SK-N-SH (cell line): Measurements from ENCODE around the gene RBM10. TPM values are rescaled to one million over a fixed set of nuclear protein-coding genes. Genes with fewer than 3 reads are reported as not detected.

Experiments used
- CTCF ChIA-PET: fragments of 300-600, 350-600 bp; formaldehyde crosslinking; extraction: SDS; loops from one replicate; lab custom pipeline; 2021; lab: Yijun Ruan, JAX
- POLR2A ChIA-PET: fragments of 350-600 bp; sonication (Branson Sonifier 250); formaldehyde crosslinking; extraction: SDS; loops from one replicate; lab custom pipeline; 2020; ENCODE audit warnings: antibody characterized with exemption, inconsistent platforms; lab: Yijun Ruan, JAX
- DNase-seq: peaks from one replicate; pipeline ENCODE4 v3.0.0; 2012
- H2AFZ ChIP-seq: fragments of 200-600 bp; sonication (generic); 2 replicates; pipeline ENCODE4 v1.8.1; 2016; ENCODE audit warnings: antibody characterized with exemption, mild to moderate bottlenecking, low read depth
- H3F3A ChIP-seq: fragments of 200-600 bp; sonication (generic); replicated peaks from 2 replicates; pipeline ENCODE3; 2016; ENCODE audit warnings: antibody characterized with exemption, mild to moderate bottlenecking; ENCODE audit not compliant: insufficient read depth
- H3K27ac ChIP-seq, 2 experiments: fragments of 200-500 bp in 1 of 2; fragments of 200-600 bp in 1 of 2; sonication (Bioruptor generic) in 1 of 2; sonication (generic), shearing (Covaris generic) in 1 of 2; 2 replicates each; pipeline versions ENCODE4 v1.5.1 to v1.6.1; 2014 to 2016; ENCODE audit warnings: low read depth in 2 of 2, inconsistent platforms in 1 of 2, low read length in 1 of 2, mild to moderate bottlenecking in 1 of 2, mixed read lengths in 1 of 2
- H3K27me3 ChIP-seq: fragments of 200-600 bp; sonication (generic), shearing (Covaris generic); 2 replicates; pipeline ENCODE4 v1.6.1; 2016; ENCODE audit warnings: mixed run types; ENCODE audit not compliant: insufficient read depth
- H3K36me3 ChIP-seq, 2 experiments: fragments of 200-500 bp in 1 of 2; fragments of 200-600 bp in 1 of 2; sonication (Bioruptor generic) in 1 of 2; sonication (generic) in 1 of 2; replicated peaks in 1 of 2; 2 replicates each; pipeline versions ENCODE3 to v1.5.1; 2014 to 2016; ENCODE audit warnings: low read length in 1 of 2, mild to moderate bottlenecking in 1 of 2; ENCODE audit not compliant: insufficient read depth in 2 of 2, control insufficient read depth in 1 of 2
- H3K4me1 ChIP-seq, 2 experiments: fragments of 200-500 bp in 1 of 2; fragments of 200-600 bp in 1 of 2; sonication (Bioruptor generic) in 1 of 2; sonication (generic), shearing (Covaris generic) in 1 of 2; 2 replicates each; pipeline versions ENCODE4 v1.5.1 to v1.6.1; 2014 to 2016; ENCODE audit warnings: low read depth in 1 of 2, low read length in 1 of 2, mixed run types in 1 of 2; ENCODE audit not compliant: insufficient read depth in 2 of 2, control insufficient read depth in 1 of 2
- H3K4me2 ChIP-seq: fragments of 200-600 bp; sonication (generic), shearing (Covaris generic); 2 replicates; pipeline ENCODE4 v1.6.1; 2017; ENCODE audit warnings: mixed run types
- H3K4me3 ChIP-seq, 2 experiments: fragments of 200-500 bp in 1 of 2; fragments of 200-600 bp in 1 of 2; sonication (Bioruptor generic) in 1 of 2; sonication (generic), shearing (Covaris generic) in 1 of 2; 2 replicates each; pipeline versions ENCODE4 v1.5.1 to v1.8.1; 2014 to 2016; ENCODE audit warnings: low read depth in 2 of 2, inconsistent platforms in 1 of 2, low read length in 1 of 2, mild to moderate bottlenecking in 1 of 2, mixed read lengths in 1 of 2, moderate library complexity in 1 of 2
- H3K79me2 ChIP-seq: fragments of 200-600 bp; sonication (generic); 2 replicates; pipeline ENCODE4 v1.8.1; 2017; ENCODE audit warnings: mild to moderate bottlenecking; ENCODE audit not compliant: insufficient read depth
- H3K9ac ChIP-seq: fragments of 200-600 bp; sonication (generic); 2 replicates; pipeline ENCODE4 v1.6.1; 2017; ENCODE audit warnings: mixed run types
- H3K9me2 ChIP-seq: fragments of 200-600 bp; sonication (generic); 2 replicates; pipeline ENCODE4 v1.6.1; 2017; ENCODE audit warnings: mixed run types
- H3K9me3 ChIP-seq: fragments of 200-600 bp; sonication (generic); 2 replicates; pipeline ENCODE4 v1.6.1; 2017; ENCODE audit warnings: mixed run types, mild to moderate bottlenecking, moderate library complexity
- H4K20me1 ChIP-seq: fragments of 200-600 bp; sonication (generic); 2 replicates; pipeline ENCODE4 v1.6.1; 2017; ENCODE audit warnings: mild to moderate bottlenecking, mixed run types; ENCODE audit not compliant: insufficient read depth
- EZH2phosphoT487 ChIP-seq: fragments of 200-600 bp; sonication (generic); IDR thresholded peaks from 2 replicates; pipeline ENCODE4 v1.6.1; 2017; ENCODE audit warnings: low read depth, mixed run types, mild to moderate bottlenecking, antibody characterized with exemption, moderate library complexity, borderline replicate concordance
- FOSL2 ChIP-seq: IDR thresholded peaks from 2 replicates; pipeline ENCODE4 v1.4.0; 2012; ENCODE audit warnings: low read depth, mild to moderate bottlenecking, moderate library complexity, borderline replicate concordance
- GATA2 ChIP-seq: sonication (generic); formaldehyde crosslinking; IDR thresholded peaks from 2 replicates; pipeline ENCODE4 v1.5.0; 2020; ENCODE audit warnings: mild to moderate bottlenecking, missing genetic modification reagents
- IRF3 ChIP-seq: fragments of 150-350 bp; IDR thresholded peaks from 2 replicates; pipeline ENCODE4 v1.6.1; 2016; ENCODE audit warnings: mild to moderate bottlenecking, low read depth, low read length
- JUND ChIP-seq: IDR thresholded peaks from 2 replicates; pipeline ENCODE4 v1.4.0; 2012
- MEF2A ChIP-seq: IDR thresholded peaks from 2 replicates; pipeline ENCODE4 v1.4.0; 2012; ENCODE audit warnings: low read depth, borderline replicate concordance
- NFIC ChIP-seq: IDR thresholded peaks from 2 replicates; pipeline ENCODE4 v1.4.0; 2012; ENCODE audit warnings: borderline replicate concordance
- NRF1 ChIP-seq: IDR thresholded peaks from 2 replicates; pipeline ENCODE4 v1.6.1; 2012; ENCODE audit warnings: low read depth, mild to moderate bottlenecking, low read length
- POLR2AphosphoS5 ChIP-seq: IDR thresholded peaks from 2 replicates; pipeline ENCODE4 v1.6.1; 2012; ENCODE audit warnings: low read depth, low read length
- RAD21 ChIP-seq: IDR thresholded peaks from 2 replicates; pipeline ENCODE4 v1.6.1; 2012; ENCODE audit warnings: mild to moderate bottlenecking, low read length
- RXRA ChIP-seq: IDR thresholded peaks from 2 replicates; pipeline ENCODE4 v1.4.0; 2012; ENCODE audit warnings: low read depth, mild to moderate bottlenecking, borderline replicate concordance
- TCF12 ChIP-seq: IDR thresholded peaks from 2 replicates; pipeline ENCODE4 v1.4.0; 2012
- USF2 ChIP-seq: fragments of 150-350 bp; IDR thresholded peaks from 2 replicates; pipeline ENCODE4 v1.6.1; 2017; ENCODE audit warnings: antibody characterized with exemption, low read length, low read depth, borderline replicate concordance
- WGBS: methylation state at CpG from one replicate; pipeline ENCODE4 v1.1.6; 2017; ENCODE audit warnings: low lambda C conversion rate; 5-methylcytosine and 5-hydroxymethylcytosine counted together
- polyA plus RNA-seq, 3 experiments: library from polyadenylated mRNA; depleted of rRNA; stranded (reverse); fragments of >200 nt; gene quantifications; 2 replicates each; pipeline ENCODE4 v1.2.3, GENCODE V29; 2012
- TF ChIP-seq, protein P1 (sequence below): fragments of 200-600 bp; sonication (generic); IDR thresholded peaks from 2 replicates; pipeline ENCODE4 v1.6.1; 2017; ENCODE audit warnings: antibody characterized with exemption, mild to moderate bottlenecking, moderate library complexity

The RBM10 gene
- polyA plus RNA-seq, 1 of the 3 experiments (the other 2 are of a cell fraction), result 34.4 TPM

- DNase-seq, result no peak
- CTCF ChIA-PET, result no interaction called here
- H3K27ac ChIP-seq, result no peak overlapping the region
- H3K9me2 ChIP-seq, result no peaks in the 10 kb centered on the region
- no peak for TF ChIP-seq FOSL2
- TF ChIP-seq, protein P1, sequence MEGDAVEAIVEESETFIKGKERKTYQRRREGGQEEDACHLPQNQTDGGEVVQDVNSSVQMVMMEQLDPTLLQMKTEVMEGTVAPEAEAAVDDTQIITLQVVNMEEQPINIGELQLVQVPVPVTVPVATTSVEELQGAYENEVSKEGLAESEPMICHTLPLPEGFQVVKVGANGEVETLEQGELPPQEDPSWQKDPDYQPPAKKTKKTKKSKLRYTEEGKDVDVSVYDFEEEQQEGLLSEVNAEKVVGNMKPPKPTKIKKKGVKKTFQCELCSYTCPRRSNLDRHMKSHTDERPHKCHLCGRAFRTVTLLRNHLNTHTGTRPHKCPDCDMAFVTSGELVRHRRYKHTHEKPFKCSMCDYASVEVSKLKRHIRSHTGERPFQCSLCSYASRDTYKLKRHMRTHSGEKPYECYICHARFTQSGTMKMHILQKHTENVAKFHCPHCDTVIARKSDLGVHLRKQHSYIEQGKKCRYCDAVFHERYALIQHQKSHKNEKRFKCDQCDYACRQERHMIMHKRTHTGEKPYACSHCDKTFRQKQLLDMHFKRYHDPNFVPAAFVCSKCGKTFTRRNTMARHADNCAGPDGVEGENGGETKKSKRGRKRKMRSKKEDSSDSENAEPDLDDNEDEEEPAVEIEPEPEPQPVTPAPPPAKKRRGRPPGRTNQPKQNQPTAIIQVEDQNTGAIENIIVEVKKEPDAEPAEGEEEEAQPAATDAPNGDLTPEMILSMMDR, result no peak
- TF ChIP-seq RAD21, result no peak
- no peak for TF ChIP-seq POLR2AphosphoS5
- no peak for TF ChIP-seq GATA2
- TF ChIP-seq NFIC, result no peak
- no peak for TF ChIP-seq USF2
- no peak for TF ChIP-seq TCF12
- no peak for TF ChIP-seq JUND
- no peak for TF ChIP-seq IRF3
- no peak for TF ChIP-seq EZH2phosphoT487
- no peak for TF ChIP-seq NRF1
- no peak for TF ChIP-seq RXRA
- no peak for TF ChIP-seq MEF2A
- H3K9ac ChIP-seq, result no peak overlapping the region
- H2AFZ ChIP-seq, result no peak overlapping the region
- WGBS, result 54% methylated on average over 4 of the region's 4 CpGs
- no peaks in the 10 kb centered on the region for H3K9me3 ChIP-seq
- POLR2A ChIA-PET, result no interaction called here
- H3K79me2 ChIP-seq, result no peaks in the 10 kb centered on the region
- H4K20me1 ChIP-seq, result no peaks in the 10 kb centered on the region
- no peaks in the 10 kb centered on the region for H3K4me1 ChIP-seq
- peaks cover 10% of the 10 kb centered on the region; the same call in 1 of the 2 replicates for H3K27me3 ChIP-seq
- H3K36me3 ChIP-seq, result no peaks in the 10 kb centered on the region
- no peaks in the 10 kb centered on the region for H3F3A ChIP-seq
- no peak overlapping the region for H3K4me3 ChIP-seq
- H3K4me2 ChIP-seq, result no peak overlapping the region
These were observed 48.0 kb upstream of the RBM10 start for GRCh38 chrX:47097018-47097417.
